ENCODE measurements around the gene LRRC40. TPM values are rescaled to one million over a fixed set of nuclear protein-coding genes. Genes with fewer than 3 reads are reported as not detected.

Gene LRRC40
- total and polyA plus RNA-seq, 2 donors from 2014 or later, result 7.5 to 13.3 TPM

DNA sequence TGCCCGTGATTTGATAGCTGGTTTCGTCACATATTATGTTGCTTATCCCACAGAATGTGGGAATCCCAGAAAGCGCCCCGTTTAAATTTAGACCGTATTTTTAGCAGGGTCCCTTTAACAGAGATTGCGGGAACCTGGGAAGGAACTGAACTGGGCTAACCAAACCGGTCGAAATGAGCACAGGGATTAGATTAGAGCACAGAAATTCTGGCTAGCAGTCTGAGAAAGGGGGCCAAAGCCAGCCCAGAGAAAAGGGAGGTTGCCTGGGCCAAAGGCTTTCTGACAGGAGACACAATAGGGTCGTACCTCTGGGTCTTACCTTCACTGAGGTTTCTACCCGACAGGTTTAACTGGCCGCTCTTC is 327 bp downstream of the LRRC40 start:
- H3K9me3 ChIP-seq (ENCODE audit: control insufficient read depth in 2 of 3, insufficient read depth in 1 of 3, low read length in 3 of 3), result no peaks in the 10 kb centered on the region
- no peak for FAIRE-seq
- no peak for DNase-seq
- H3K9ac ChIP-seq (ENCODE audit: low read length in 3 of 3), result peak overlapping the region; percentile 81 to 99 (median 96)
- H3K4me3 ChIP-seq (ENCODE audit: low read length in 3 of 3), result peak overlapping the region; percentile 86 to 100 (median 99)
- peak overlapping the region; percentile 45 to 92 for H3K27ac ChIP-seq (ENCODE audit: low read depth in 2 of 2, low read length in 2 of 2)
- intact Hi-C loops (cut with DNase I), result no loop called here
- TF ChIP-seq CTCF (IDR thresholded peaks at IDR 0.05; ENCODE audit: borderline replicate concordance, extremely low read depth, insufficient read depth), result no peak
- H3K4me1 ChIP-seq (ENCODE audit: control insufficient read depth in 2 of 3, insufficient read depth in 2 of 3, low read depth in 1 of 3, low read length in 3 of 3), result peaks cover 0 to 6% (median 5%) of the 10 kb centered on the region in 3 donors
- H3K27me3 ChIP-seq (ENCODE audit: control insufficient read depth, insufficient read depth, low read length), result no peaks in the 10 kb centered on the region
- peaks cover 0 to 2% (median 0%) of the 10 kb centered on the region in 3 donors for H3K36me3 ChIP-seq (ENCODE audit: control insufficient read depth in 2 of 3, insufficient read depth in 3 of 3, low read length in 3 of 3)

GRCh38 chr1:70204600-70204999 is 779 bp downstream of the LRRC40 start:
- peak overlapping the region; percentile 86 to 100 (median 99) for H3K4me3 ChIP-seq (ENCODE audit: low read length in 3 of 3)
- H3K9ac ChIP-seq (ENCODE audit: low read length in 3 of 3), result peak overlapping the region; percentile 81 to 99 (median 96)
- H3K9me3 ChIP-seq (ENCODE audit: control insufficient read depth in 2 of 3, insufficient read depth in 1 of 3, low read length in 3 of 3), result no peaks in the 10 kb centered on the region
- DNase-seq (no peak), FAIRE-seq (no peak)
- no peaks in the 10 kb centered on the region for H3K27me3 ChIP-seq (ENCODE audit: control insufficient read depth, insufficient read depth, low read length)
- no peak for TF ChIP-seq CTCF (IDR thresholded peaks at IDR 0.05; ENCODE audit: borderline replicate concordance, extremely low read depth, insufficient read depth)
- H3K36me3 ChIP-seq (ENCODE audit: control insufficient read depth in 2 of 3, insufficient read depth in 3 of 3, low read length in 3 of 3), result peaks cover 0 to 2% (median 0%) of the 10 kb centered on the region in 3 donors
- peaks cover 0 to 6% (median 5%) of the 10 kb centered on the region in 3 donors for H3K4me1 ChIP-seq (ENCODE audit: control insufficient read depth in 2 of 3, insufficient read depth in 2 of 3, low read depth in 1 of 3, low read length in 3 of 3)
- no peak overlapping the region for H3K27ac ChIP-seq (ENCODE audit: low read depth in 2 of 2, low read length in 2 of 2)
- intact Hi-C loops (cut with DNase I), result no loop called here

- intact Hi-C loops (cut with DNase I), result no loop called here
- no peak for FAIRE-seq
- peak overlapping the region; percentile 86 to 100 (median 99) for H3K4me3 ChIP-seq (ENCODE audit: low read length in 3 of 3)
- H3K27ac ChIP-seq (ENCODE audit: low read depth in 2 of 2, low read length in 2 of 2), result no peak overlapping the region
- no peak for DNase-seq
- H3K27me3 ChIP-seq (ENCODE audit: control insufficient read depth, insufficient read depth, low read length), result no peaks in the 10 kb centered on the region
- peaks cover 0 to 6% (median 5%) of the 10 kb centered on the region in 3 donors for H3K4me1 ChIP-seq (ENCODE audit: control insufficient read depth in 2 of 3, insufficient read depth in 2 of 3, low read depth in 1 of 3, low read length in 3 of 3)
- H3K36me3 ChIP-seq (ENCODE audit: control insufficient read depth in 2 of 3, insufficient read depth in 3 of 3, low read length in 3 of 3), result peaks cover 0 to 2% (median 0%) of the 10 kb centered on the region in 3 donors
- H3K9ac ChIP-seq (ENCODE audit: low read length in 3 of 3), result peak overlapping the region in 1 of 3 donors; percentile 81
- no peak for TF ChIP-seq CTCF (IDR thresholded peaks at IDR 0.05; ENCODE audit: borderline replicate concordance, extremely low read depth, insufficient read depth)
- no peaks in the 10 kb centered on the region for H3K9me3 ChIP-seq (ENCODE audit: control insufficient read depth in 2 of 3, insufficient read depth in 1 of 3, low read length in 3 of 3)
Measured at GRCh38 chr1:70204139-70204538, 1.2 kb downstream of the LRRC40 start.

Data from kidney (tissue), 14 donors.